Stomach (tissue), 4 donors: Measurements from ENCODE around the gene PIGW.

Experiments used
- CTCF ChIP-seq, 7 experiments: fragments of 450-650 bp in 4 of 7; fragments of 200-600 bp in 3 of 7; sonication (generic) in 3 of 7; IDR thresholded peaks; one replicate each; pipeline ENCODE4 v1.5.1; 2016 to 2019; ENCODE audit warnings: antibody characterized with exemption in 7 of 7, control low read depth in 2 of 7, mild to moderate bottlenecking in 1 of 7
- EP300 ChIP-seq: sonication (generic); formaldehyde crosslinking; IDR thresholded peaks from one replicate; pipeline ENCODE4 v1.6.1; 2017; ENCODE audit warnings: antibody characterized with exemption
- POLR2A ChIP-seq, 4 donors: fragments of 450-650 bp; IDR thresholded peaks; one replicate each; pipeline ENCODE4 v1.6.1; 2016; ENCODE audit warnings: antibody characterized with exemption in 4 of 4, control low read depth in 2 of 4, mild to moderate bottlenecking in 1 of 4, moderate library complexity in 1 of 4
- POLR2AphosphoS5 ChIP-seq, 3 donors: sonication (generic); formaldehyde crosslinking; IDR thresholded peaks; one replicate each; pipeline ENCODE4 v1.6.1; 2016; ENCODE audit warnings: antibody characterized with exemption in 3 of 3

- TF ChIP-seq CTCF (IDR thresholded peaks at IDR 0.05) (no peak), POLR2A (IDR thresholded peaks at IDR 0.05) (no peak), POLR2AphosphoS5 (IDR thresholded peaks at IDR 0.05) (no peak), EP300 (no peak)
Measured at GRCh38 chr17:36498560-36499300, 36.1 kb upstream of the PIGW start.
